Panc1 (cell line): ENCODE data around the gene SCAP. TPM values are rescaled to one million over a fixed set of nuclear protein-coding genes. Genes with fewer than 3 reads are reported as not detected.
"Not testable (repeated sequence)": the region's sequence is repeated elsewhere in the genome, so short reads cannot be mapped to it uniquely, and the experiment has no call there.

Experiments
- ATAC-seq: fragments of 200-7000 bp; cut with Tn5 transposase; 2 replicates; pipeline ENCODE4 v1.9.1; 2020; ENCODE audit warnings: mild to moderate bottlenecking, moderate library complexity
- BruUV-seq: library from RNA; stranded (reverse); fragments of 400-500 nt; replicated peaks from 2 replicates; lab custom pipeline; 2021; lab: Mats Ljungman, UMichigan
- CTCF ChIA-PET: fragments of 300-600 bp; sonication (Branson Sonifier 250); formaldehyde crosslinking; loops from one replicate; lab custom pipeline; 2022; ENCODE audit warnings: antibody characterized with exemption; lab: Charles Lee
- POLR2A ChIA-PET: fragments of 300-600 bp; sonication (Branson Sonifier 250); formaldehyde crosslinking; loops from one replicate; lab custom pipeline; 2022; ENCODE audit warnings: antibody characterized with exemption; lab: Charles Lee
- DNase-seq: peaks from one replicate; pipeline ENCODE4 v3.0.0-alpha.2; 2010; ENCODE audit warnings: low read depth, low spot score
- H3K27ac ChIP-seq: 2 replicates; pipeline ENCODE4 v1.5.1; 2011; ENCODE audit warnings: mild to moderate bottlenecking, low read length, inconsistent platforms
- H3K27me3 ChIP-seq: fragments of 200-500 bp; sonication (Bioruptor generic); 2 replicates; pipeline ENCODE4 v1.6.0; 2014; ENCODE audit warnings: low read length, inconsistent platforms; ENCODE audit not compliant: control insufficient read depth, insufficient read depth
- H3K36me3 ChIP-seq: fragments of 200-500 bp; sonication (Bioruptor generic); 2 replicates; pipeline ENCODE4 v1.5.1; 2014; ENCODE audit warnings: inconsistent platforms, mild to moderate bottlenecking, low read length, moderate library complexity; ENCODE audit not compliant: control insufficient read depth, insufficient read depth
- H3K4me1 ChIP-seq: 2 replicates; pipeline ENCODE4 v1.5.1; 2011; ENCODE audit warnings: inconsistent platforms, mild to moderate bottlenecking, low read length, moderate library complexity; ENCODE audit not compliant: control insufficient read depth, insufficient read depth
- H3K4me3 ChIP-seq, 2 experiments: 2 replicates each; pipeline ENCODE4 v1.5.1; 2011 to 2012; ENCODE audit warnings: low read depth in 2 of 2, low read length in 2 of 2, mild to moderate bottlenecking in 2 of 2, inconsistent platforms in 1 of 2, moderate library complexity in 1 of 2
- H3K9me3 ChIP-seq: fragments of 200-500 bp; sonication (Bioruptor generic); 2 replicates; pipeline ENCODE4 v1.5.1; 2014; ENCODE audit warnings: low read depth, mild to moderate bottlenecking, inconsistent platforms, low read length, moderate library complexity; ENCODE audit not compliant: control insufficient read depth, insufficient read depth
- POLR2AphosphoS5 ChIP-seq: IDR thresholded peaks from 2 replicates; pipeline ENCODE4 v1.6.1; 2012; ENCODE audit warnings: mild to moderate bottlenecking, low read depth, low read length, moderate library complexity
- SIN3A ChIP-seq: IDR thresholded peaks from 2 replicates; pipeline ENCODE4 v1.6.1; 2012; ENCODE audit warnings: low read depth, mild to moderate bottlenecking, low read length, moderate library complexity, borderline replicate concordance; ENCODE audit not compliant: insufficient read depth
- TCF7L2 ChIP-seq: IDR thresholded peaks from 2 replicates; pipeline ENCODE4 v1.6.1; 2011; ENCODE audit warnings: mild to moderate bottlenecking, low read depth, low read length, inconsistent platforms
- in situ Hi-C: cut with HindIII; loops from 2 replicates; pipeline ENCODE4 v1.10.0; 2016; ENCODE audit warnings: low sequenced_read_pairs, low pct_unique_long_range_greater_than_20kb
- intact Hi-C: fragments of 100-400 bp; cut with micrococcal nuclease; formaldehyde crosslinking; loops from one replicate; pipeline ENCODE4 v1.10.0; 2022; ENCODE audit not compliant: unreplicated experiment
- total RNA-seq: library from RNA; stranded (reverse); gene quantifications from one replicate; pipeline ENCODE4 v1.2.1, GENCODE V29; 2021; ENCODE audit not compliant: unreplicated experiment
- TF ChIP-seq, protein P1 (sequence below), 2 experiments: IDR thresholded peaks; 2 replicates each; pipeline ENCODE4 v1.6.1; 2011 to 2012; ENCODE audit warnings: low read depth in 2 of 2, control low read depth in 1 of 2, low read length in 1 of 2, mild to moderate bottlenecking in 1 of 2, moderate library complexity in 1 of 2; ENCODE audit not compliant: insufficient read depth in 1 of 2
- TF ChIP-seq, protein P2 (sequence below): fragments of 450-650 bp; IDR thresholded peaks from 2 replicates; pipeline ENCODE4 v1.5.1; 2017; ENCODE audit warnings: mild to moderate bottlenecking

SCAP gene
- total RNA-seq, 1 experiment from 2014 or later = 49.7 TPM

DNA sequence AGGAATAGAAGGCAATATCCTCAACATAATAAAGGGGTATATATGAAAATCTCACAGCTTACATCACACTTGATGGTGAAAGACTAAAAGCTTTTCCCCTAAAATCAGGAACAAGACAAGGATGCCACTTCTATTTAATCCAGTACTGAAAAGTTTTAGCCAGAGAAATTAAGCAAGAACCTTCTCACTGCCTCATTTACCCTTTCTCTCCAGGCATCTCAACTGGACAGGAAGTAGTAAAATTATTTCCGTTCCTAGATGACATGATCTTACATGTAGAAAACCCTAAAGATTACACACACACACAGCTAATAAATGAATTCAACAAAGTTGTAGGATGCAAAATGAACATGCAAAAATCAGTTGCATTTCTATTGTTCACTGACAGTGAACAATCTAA lies 11.2 kb downstream of the SCAP start:
- ATAC-seq (no peak), DNase-seq (no peak)
- ChIA-PET CTCF (no interaction called here), POLR2A (no interaction called here)
- Histone ChIP-seq H3K27me3 (no peaks in the 10 kb centered on the region), H3K36me3 (no peaks in the 10 kb centered on the region; the same call in 1 of the 2 replicates), H3K9me3 (no peaks in the 10 kb centered on the region), H3K4me1 (no peaks in the 10 kb centered on the region), H3K4me3 (no peak overlapping the region), H3K27ac (no peak overlapping the region)
- intact Hi-C loops = no loop called here
- in situ Hi-C loops = no loop called here
- TF ChIP-seq, protein P1, sequence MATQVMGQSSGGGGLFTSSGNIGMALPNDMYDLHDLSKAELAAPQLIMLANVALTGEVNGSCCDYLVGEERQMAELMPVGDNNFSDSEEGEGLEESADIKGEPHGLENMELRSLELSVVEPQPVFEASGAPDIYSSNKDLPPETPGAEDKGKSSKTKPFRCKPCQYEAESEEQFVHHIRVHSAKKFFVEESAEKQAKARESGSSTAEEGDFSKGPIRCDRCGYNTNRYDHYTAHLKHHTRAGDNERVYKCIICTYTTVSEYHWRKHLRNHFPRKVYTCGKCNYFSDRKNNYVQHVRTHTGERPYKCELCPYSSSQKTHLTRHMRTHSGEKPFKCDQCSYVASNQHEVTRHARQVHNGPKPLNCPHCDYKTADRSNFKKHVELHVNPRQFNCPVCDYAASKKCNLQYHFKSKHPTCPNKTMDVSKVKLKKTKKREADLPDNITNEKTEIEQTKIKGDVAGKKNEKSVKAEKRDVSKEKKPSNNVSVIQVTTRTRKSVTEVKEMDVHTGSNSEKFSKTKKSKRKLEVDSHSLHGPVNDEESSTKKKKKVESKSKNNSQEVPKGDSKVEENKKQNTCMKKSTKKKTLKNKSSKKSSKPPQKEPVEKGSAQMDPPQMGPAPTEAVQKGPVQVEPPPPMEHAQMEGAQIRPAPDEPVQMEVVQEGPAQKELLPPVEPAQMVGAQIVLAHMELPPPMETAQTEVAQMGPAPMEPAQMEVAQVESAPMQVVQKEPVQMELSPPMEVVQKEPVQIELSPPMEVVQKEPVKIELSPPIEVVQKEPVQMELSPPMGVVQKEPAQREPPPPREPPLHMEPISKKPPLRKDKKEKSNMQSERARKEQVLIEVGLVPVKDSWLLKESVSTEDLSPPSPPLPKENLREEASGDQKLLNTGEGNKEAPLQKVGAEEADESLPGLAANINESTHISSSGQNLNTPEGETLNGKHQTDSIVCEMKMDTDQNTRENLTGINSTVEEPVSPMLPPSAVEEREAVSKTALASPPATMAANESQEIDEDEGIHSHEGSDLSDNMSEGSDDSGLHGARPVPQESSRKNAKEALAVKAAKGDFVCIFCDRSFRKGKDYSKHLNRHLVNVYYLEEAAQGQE (IDR thresholded peaks at IDR 0.05; ENCODE audit: insufficient read depth in 1 of 2, low read depth in 2 of 2, low read length in 1 of 2) = no peak
- TF ChIP-seq TCF7L2 (no peak), POLR2AphosphoS5 (no peak), SIN3A (no peak)
- TF ChIP-seq, protein P2, sequence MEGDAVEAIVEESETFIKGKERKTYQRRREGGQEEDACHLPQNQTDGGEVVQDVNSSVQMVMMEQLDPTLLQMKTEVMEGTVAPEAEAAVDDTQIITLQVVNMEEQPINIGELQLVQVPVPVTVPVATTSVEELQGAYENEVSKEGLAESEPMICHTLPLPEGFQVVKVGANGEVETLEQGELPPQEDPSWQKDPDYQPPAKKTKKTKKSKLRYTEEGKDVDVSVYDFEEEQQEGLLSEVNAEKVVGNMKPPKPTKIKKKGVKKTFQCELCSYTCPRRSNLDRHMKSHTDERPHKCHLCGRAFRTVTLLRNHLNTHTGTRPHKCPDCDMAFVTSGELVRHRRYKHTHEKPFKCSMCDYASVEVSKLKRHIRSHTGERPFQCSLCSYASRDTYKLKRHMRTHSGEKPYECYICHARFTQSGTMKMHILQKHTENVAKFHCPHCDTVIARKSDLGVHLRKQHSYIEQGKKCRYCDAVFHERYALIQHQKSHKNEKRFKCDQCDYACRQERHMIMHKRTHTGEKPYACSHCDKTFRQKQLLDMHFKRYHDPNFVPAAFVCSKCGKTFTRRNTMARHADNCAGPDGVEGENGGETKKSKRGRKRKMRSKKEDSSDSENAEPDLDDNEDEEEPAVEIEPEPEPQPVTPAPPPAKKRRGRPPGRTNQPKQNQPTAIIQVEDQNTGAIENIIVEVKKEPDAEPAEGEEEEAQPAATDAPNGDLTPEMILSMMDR = no peak
- no TSS peak for BruUV-seq

DNA sequence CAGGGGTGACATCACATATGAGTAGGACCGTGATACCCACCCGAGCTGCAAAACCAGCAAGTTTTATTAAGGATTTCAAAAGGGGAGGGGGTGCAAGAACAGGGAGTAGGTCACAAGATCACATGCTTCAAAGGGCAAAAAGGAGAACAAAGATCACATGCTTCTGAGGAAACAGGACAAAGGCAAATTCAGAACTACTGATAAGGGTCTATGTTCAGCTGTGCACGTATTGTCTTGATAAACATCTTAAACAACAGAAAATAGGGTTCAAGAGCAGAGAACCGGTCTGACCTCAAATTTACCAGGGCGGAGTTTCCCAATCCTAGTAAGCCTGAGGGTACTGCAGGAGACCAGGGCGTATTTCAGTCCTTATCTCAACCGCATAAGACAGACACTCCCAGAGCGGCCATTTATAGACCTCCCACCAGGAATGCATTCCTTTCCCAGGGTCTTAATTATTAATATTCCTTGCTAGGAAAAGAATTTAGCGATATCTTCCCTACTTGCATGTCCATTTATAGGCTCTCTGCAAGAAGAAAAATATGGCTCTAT lies 16.1 kb downstream of the SCAP start:
- CTCF ChIA-PET, in situ Hi-C loops, intact Hi-C loops: not testable (repeated sequence)

DNA sequence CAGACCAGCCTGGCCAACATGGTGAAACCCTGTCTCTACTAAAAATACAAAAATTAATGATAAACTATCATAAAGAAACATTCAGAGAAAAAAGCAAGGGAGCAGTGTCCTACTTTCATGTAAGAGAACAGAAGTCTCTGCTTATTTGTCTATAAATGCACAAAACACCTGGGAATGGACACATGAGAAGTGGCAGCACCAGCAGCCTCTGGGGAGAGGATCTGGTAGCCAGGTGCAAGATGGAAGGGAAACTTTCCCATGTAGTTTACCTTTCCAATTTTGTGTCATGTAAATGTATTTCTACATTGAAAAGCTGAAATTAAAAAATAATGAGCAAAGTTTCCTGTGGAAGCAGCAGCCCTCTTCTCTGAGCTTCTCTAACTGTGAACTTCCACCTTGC lies 18.8 kb downstream of the SCAP start:
- intact Hi-C loops = no loop called here
- CTCF ChIA-PET = interaction anchor here (0.6 kb wide), 1 partner anchor 8 kb away, joined by 6 read pairs; no protein-coding TSS in a partner anchor
- POLR2A ChIA-PET = no interaction called here

More for the DNA sequence above, 16.1 kb downstream of the SCAP start:
- H3K4me1 ChIP-seq, ATAC-seq, POLR2A ChIA-PET, BruUV-seq, H3K4me3 ChIP-seq, H3K27me3 ChIP-seq, H3K9me3 ChIP-seq, H3K27ac ChIP-seq, DNase-seq, H3K36me3 ChIP-seq: not testable (repeated sequence)

More for the DNA sequence above, 18.8 kb downstream of the SCAP start:
- in situ Hi-C loops = no loop called here
- Histone ChIP-seq H3K9me3 (no peaks in the 10 kb centered on the region), H3K4me3 (no peak overlapping the region), H3K36me3 (no peaks in the 10 kb centered on the region), H3K27ac (no peak overlapping the region), H3K4me1 (no peaks in the 10 kb centered on the region), H3K27me3 (no peaks in the 10 kb centered on the region)
- BruUV-seq = no TSS peak
- no peak for DNase-seq
- TF ChIP-seq, protein P2 = no peak
- TF ChIP-seq POLR2AphosphoS5 (no peak), SIN3A (no peak), TCF7L2 (no peak)
- TF ChIP-seq, protein P1 (IDR thresholded peaks at IDR 0.05; ENCODE audit: insufficient read depth in 1 of 2, low read depth in 2 of 2, low read length in 1 of 2) = no peak
- no peak for ATAC-seq
